Stimulated activated CD8-positive, alpha-beta memory T cell treated with anti-CD3 and anti-CD28 coated beads, Interleukin-2, amount 100 ng/mL, for 48 hours (primary cell): Measurements from ENCODE around the gene LRP4.
A peak's percentile ranks its signal among the peaks of the same experiment; 100 is the strongest.

Source experiments
- DNase-seq, 2 donors: peaks; one replicate each; pipeline ENCODE4 v3.0.0-alpha.2; 2020; ENCODE audit warnings: low read depth in 2 of 2

LRP4 gene

DNA sequence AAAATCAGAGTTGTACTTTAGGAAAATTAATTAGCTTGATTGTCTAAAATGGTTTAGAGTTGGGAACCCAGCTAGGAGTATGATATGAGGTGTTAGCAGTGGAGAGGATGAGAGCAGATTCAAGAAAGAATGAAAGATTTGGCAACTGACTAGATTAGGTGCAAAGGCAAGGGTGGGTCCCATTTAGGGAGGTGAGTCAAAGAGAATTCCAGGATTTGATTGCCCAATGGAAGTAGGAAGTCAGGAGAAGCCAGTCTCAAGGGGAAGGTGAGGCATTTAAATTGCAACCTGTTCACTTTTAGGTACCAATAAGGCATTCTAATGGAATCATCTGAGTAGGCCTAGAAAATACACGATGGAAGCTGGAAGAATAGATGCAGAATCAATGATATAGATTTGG lies 68.7 kb downstream of the LRP4 start:
- DNase-seq: no peak

- no peak for DNase-seq
These were observed 71.9 kb downstream of the LRP4 start for GRCh38 chr11:46846510-46846830.

- peak; percentile 80 to 84 for DNase-seq
These were observed 72.4 kb downstream of the LRP4 start, which contains the start of gene CKAP5 for GRCh38 chr11:46845740-46846509. TSS of gene CKAP5 (minus strand) at chr11:46846280. CDS start at chr11:46821231, 25,049 bp downstream.

DNA sequence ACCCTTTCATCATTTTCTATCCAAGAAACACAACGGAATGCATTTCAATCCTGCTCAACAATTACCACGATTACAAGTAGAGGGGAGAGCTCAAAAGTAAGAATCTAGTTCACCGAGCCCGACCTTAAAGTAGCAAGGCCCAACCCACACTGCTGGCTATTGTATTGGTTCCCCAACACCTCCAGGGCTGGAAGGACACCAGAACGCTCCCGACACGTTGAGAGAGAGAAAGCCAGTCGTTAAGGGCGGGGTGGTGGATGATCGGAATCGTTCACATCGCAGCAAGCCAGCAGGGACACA lies 73.0 kb downstream of the LRP4 start:
- DNase-seq: no peak

GRCh38 chr11:46840116-46840515 lies 78.2 kb downstream of the LRP4 start:
- no peak for DNase-seq

DNA sequence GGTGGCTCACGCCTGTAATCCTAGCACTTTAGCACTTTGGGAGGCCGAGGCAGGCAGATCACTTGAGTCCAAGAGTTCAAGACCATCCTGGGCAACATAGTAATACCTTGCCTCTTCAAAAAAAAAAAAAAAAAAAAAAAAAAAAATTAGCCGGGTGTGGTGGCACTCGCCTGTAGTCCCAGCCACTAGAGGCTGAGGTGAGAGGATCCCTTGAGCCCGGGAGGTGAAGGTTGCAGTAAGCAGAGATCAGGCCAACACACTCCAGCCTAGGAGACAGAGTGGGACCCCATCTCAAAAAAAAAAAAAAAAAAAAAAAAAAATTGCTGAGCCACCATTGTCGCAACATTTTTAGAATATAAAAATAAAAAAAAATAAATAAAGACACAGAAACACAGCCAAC lies 79.8 kb downstream of the LRP4 start:
- DNase-seq: no peak

- DNase-seq: no peak
These were observed 80.5 kb downstream of the LRP4 start for GRCh38 chr11:46837860-46838259.

GRCh38 chr11:46836870-46837269 lies 81.5 kb downstream of the LRP4 start:
- no peak for DNase-seq

DNA sequence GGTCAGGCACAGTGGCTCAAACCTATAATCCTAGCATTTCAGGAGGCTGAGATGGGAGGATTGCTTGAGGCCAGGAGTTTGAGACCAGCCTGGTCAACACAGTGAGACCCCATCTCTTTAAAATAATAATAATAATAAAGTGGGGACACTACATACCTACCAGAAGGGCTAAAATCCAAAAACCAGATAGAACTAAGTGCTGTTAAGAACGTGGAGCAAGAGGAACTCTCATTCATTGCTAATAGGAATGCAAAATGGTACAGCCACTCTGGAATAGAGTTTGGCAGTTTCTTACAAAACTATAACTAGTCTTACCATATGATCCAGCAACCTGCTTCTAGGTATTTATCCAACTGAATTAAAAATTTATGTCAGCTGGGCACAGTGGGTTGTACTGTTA lies 81.9 kb downstream of the LRP4 start:
- DNase-seq: no peak

GRCh38 chr11:46835897-46836296 lies 82.5 kb downstream of the LRP4 start:
- DNase-seq: no peak

GRCh38 chr11:46834821-46835220 lies 83.5 kb downstream of the LRP4 start:
- no peak for DNase-seq

- DNase-seq: no peak
These were observed 85.7 kb downstream of the LRP4 start for GRCh38 chr11:46832511-46833214.

DNA sequence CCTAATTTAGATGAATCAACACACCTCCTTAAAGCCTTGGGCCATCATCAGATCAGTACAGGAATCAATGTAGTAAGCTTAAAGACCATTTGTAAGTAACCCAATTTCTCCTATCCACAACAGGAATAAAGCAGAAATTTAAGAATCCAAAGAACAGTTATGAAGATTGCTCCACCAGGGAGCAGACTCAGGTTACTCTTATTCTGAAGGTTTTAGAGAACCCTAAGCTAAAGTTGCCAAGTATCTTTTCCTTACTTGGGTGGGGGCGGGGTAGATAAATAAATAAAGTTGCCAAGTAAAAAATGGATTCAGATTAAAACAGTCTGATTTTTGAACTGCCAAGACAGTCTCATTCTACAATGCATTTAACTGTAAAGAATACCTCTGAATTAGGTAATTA lies 90.4 kb downstream of the LRP4 start:
- no peak for DNase-seq

GRCh38 chr11:46826310-46827044 lies 91.9 kb downstream of the LRP4 start:
- DNase-seq: peak; percentile 66 to 67

GRCh38 chr11:46808799-46809431 lies 109.4 kb downstream of the LRP4 start:
- DNase-seq: no peak
